GM15510 (cell line): ENCODE results near the gene SCAMP5.
A peak's percentile ranks its signal among the peaks of the same experiment; 100 is the strongest.

Source experiments
- POLR2A ChIP-seq: IDR thresholded peaks from 3 replicates; pipeline ENCODE4 v1.6.1; 2011; ENCODE audit warnings: borderline replicate concordance; ENCODE audit not compliant: insufficient read length; ENCODE audit errors: extremely low read depth

The SCAMP5 gene

GRCh38 chr15:75042730-75043508, 47.6 kb downstream of the SCAMP5 start:
- peak; percentile 48 for TF ChIP-seq POLR2A

- TF ChIP-seq POLR2A, result peak; percentile 61
These were observed 48.3 kb downstream of the SCAMP5 start for GRCh38 chr15:75043509-75044257.

DNA sequence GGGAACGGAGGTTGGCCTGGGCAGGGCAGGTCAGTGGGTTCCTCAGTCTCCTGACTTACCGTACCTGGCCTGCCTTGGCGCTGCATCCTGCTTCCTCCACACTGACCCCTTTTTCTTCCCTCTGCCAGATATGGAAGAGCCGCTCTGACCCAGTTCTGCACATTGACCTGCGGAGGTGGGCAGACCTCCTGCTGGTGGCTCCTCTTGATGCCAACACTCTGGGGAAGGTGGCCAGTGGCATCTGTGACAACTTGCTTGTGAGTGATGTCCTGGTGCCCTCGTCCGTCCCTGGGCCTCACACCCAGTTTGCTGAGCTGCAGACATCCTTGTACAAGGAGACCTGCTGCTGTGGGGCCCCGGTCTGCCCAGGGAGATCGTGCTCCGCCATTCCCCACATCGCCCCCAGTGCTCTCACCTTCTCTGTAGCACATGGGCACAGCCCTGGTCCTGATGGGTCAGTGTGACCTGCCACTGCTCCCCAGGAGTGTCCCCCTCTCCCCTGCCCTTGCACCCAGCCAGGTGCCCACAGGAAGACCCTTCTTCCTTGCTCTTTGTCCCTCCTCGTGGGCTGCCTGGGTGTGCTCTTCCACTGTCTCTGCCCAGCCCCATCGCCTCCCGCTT, 49.0 kb downstream of the SCAMP5 start:
- no peak for TF ChIP-seq POLR2A

- TF ChIP-seq POLR2A, result no peak
These were observed 50.1 kb downstream of the SCAMP5 start for GRCh38 chr15:75045332-75046015.

- TF ChIP-seq POLR2A, result no peak
These were observed 53.0 kb downstream of the SCAMP5 start for GRCh38 chr15:75048394-75048793.

DNA sequence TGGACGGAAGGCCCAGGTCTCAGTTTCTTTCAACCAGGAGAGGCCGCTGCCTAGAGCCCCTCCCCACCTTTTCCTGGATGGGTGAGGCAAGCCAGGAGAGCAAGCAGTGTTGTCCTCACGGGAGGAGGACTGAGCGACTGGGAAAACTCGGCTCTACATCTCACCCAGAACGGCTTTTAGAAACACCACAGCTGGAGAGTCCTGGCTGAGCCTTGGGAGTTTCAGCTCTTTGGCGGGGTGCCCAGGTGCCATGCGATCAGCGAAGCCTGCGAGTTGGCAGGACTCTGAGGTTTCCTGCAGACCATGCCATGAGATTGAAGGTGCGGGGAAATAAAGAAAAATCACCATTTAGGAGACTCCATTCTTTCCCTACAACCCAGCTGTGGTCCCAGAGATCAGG, 54.0 kb downstream of the SCAMP5 start:
- TF ChIP-seq POLR2A, result no peak

GRCh38 chr15:75050283-75050682, 54.9 kb downstream of the SCAMP5 start:
- TF ChIP-seq POLR2A, result no peak

- no peak for TF ChIP-seq POLR2A
These were observed 55.8 kb downstream of the SCAMP5 start for GRCh38 chr15:75051191-75051608.

DNA sequence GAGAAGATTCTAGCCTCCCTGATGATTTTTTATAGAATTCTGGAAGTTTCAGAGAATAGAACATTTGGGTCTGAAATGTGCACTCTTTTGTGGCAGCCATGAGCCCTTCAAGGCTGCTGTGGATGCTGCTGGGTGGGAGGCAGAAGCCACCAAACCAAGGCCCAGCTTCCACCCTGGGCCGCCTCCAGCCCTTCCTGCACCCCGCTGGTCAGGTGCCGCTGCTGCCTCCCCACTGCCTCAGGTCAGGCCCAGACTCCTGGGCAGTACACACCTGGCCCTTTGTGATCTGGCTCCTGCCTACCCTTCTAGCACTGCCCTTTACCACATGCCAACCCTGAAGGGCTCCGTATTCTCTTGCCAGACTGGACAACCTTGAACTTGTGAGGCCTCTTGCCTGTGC, 56.3 kb downstream of the SCAMP5 start:
- TF ChIP-seq POLR2A, result no peak

DNA sequence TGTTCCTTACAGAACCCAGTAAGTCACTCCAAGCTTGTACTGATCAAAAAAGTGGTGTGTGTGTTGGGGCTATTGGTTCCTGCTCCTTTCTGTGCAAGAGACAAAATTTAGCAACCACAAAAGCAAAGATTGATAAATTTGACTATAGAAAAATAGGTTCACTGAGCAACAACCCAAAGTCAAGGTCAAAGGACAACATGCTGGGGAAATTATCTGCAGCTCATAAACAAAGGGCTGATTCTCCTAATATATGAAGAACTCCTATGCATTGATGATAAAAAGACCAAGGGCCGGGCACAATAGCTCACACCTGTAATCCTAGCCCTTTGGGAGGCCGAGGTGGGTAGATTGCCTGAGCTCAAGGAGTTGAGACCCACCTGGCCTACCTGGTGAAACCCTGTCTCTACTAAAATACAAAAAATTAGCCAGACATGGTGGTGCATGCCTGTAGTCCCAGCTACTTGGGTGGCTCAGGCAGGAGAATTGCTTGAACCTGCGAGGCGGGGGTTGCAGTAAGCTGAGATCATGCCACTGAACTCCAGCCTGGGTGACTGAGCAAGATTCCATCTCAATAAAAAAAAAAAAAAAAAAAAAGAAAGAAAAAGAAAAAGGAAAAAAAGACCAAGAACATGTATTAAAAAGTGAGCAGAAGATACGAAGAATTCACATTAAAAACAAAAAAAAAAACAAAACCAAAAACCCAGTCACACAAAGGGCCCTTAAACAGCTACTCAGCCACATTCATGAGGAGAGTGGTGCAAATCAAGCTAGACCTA, 57.8 kb downstream of the SCAMP5 start:
- no peak for TF ChIP-seq POLR2A

GRCh38 chr15:75053748-75054125, 58.4 kb downstream of the SCAMP5 start:
- no peak for TF ChIP-seq POLR2A

GRCh38 chr15:75054172-75054897, 59.0 kb downstream of the SCAMP5 start:
- TF ChIP-seq POLR2A, result no peak

- TF ChIP-seq POLR2A, result no peak
These were observed 60.7 kb downstream of the SCAMP5 start for GRCh38 chr15:75056036-75056435.
